Measurements from ENCODE around the gene TUBB.
"Not testable (repeated sequence)": the region's sequence is repeated elsewhere in the genome, so short reads cannot be mapped to it uniquely, and the experiment has no call there.

Gene TUBB

GRCh38 chr6:30719356-30719755 is 796 bp upstream of the TUBB start:
- H3K27me3 ChIP-seq (replicated peaks; ENCODE audit: insufficient read depth, low read length): no peaks in the 10 kb centered on the region
- TF ChIP-seq CTCF (IDR thresholded peaks at IDR 0.05; ENCODE audit: low read length): no peak; the same call in 1 of the 2 replicates
- H3K4me3 ChIP-seq (ENCODE audit: low read length): peak overlapping the region; percentile 60
- H3K27ac ChIP-seq (ENCODE audit: low read length): peak overlapping the region; percentile 92
- H3K9me2 ChIP-seq (replicated peaks; ENCODE audit: insufficient read depth, low read length): no peaks in the 10 kb centered on the region
- peak overlapping the region; percentile 57 for H3K9ac ChIP-seq (ENCODE audit: low read length)
- peak overlapping the region; percentile 89 for H3K4me2 ChIP-seq (ENCODE audit: low read depth, low read length)
- no peaks in the 10 kb centered on the region for H3K9me3 ChIP-seq (replicated peaks; ENCODE audit: insufficient read depth, low read length)
- H4K20me1 ChIP-seq (ENCODE audit: insufficient read depth, low read length): peaks cover 17% of the 10 kb centered on the region
- H3K79me2 ChIP-seq (ENCODE audit: low read length): peaks cover 55% of the 10 kb centered on the region
- H3K36me3 ChIP-seq (replicated peaks; ENCODE audit: insufficient read depth, low read length): peaks cover 3% of the 10 kb centered on the region; the same call in 1 of the 2 replicates
- no peak for DNase-seq
- H3F3A ChIP-seq (ENCODE audit: insufficient read depth, low read length): peaks cover 56% of the 10 kb centered on the region
- peak overlapping the region; percentile 39 for H2AFZ ChIP-seq (ENCODE audit: low read length)
- H3K4me1 ChIP-seq (ENCODE audit: low read length): peaks cover 21% of the 10 kb centered on the region

- Histone ChIP-seq H3K9ac (ENCODE audit: low read length) (peak overlapping the region; percentile 96), H3K27me3 (replicated peaks; ENCODE audit: insufficient read depth, low read length) (no peaks in the 10 kb centered on the region), H3F3A (ENCODE audit: insufficient read depth, low read length) (peaks cover 70% of the 10 kb centered on the region), H3K27ac (ENCODE audit: low read length) (peak overlapping the region; percentile 92), H2AFZ (ENCODE audit: low read length) (no peak overlapping the region), H3K4me2 (ENCODE audit: low read depth, low read length) (peak overlapping the region; percentile 43; the same call in 1 of the 2 replicates), H3K4me3 (ENCODE audit: low read length) (peak overlapping the region; percentile 95), H3K36me3 (replicated peaks; ENCODE audit: insufficient read depth, low read length) (no peaks in the 10 kb centered on the region), H3K9me2 (replicated peaks; ENCODE audit: insufficient read depth, low read length) (no peaks in the 10 kb centered on the region), H3K4me1 (ENCODE audit: low read length) (peaks cover 28% of the 10 kb centered on the region), H3K9me3 (replicated peaks; ENCODE audit: insufficient read depth, low read length) (no peaks in the 10 kb centered on the region), H3K79me2 (ENCODE audit: low read length) (peaks cover 61% of the 10 kb centered on the region), H4K20me1 (ENCODE audit: insufficient read depth, low read length) (peaks cover 28% of the 10 kb centered on the region)
- TF ChIP-seq CTCF (IDR thresholded peaks at IDR 0.05; ENCODE audit: low read length) (no peak), EZH2phosphoT487 (IDR thresholded peaks at IDR 0.05; ENCODE audit: low read length) (no peak), EZH2 (optimal IDR thresholded peaks at IDR 0.05; ENCODE audit: low read depth, low read length) (no peak)
- DNase-seq: peak; percentile 80
Observed at GRCh38 chr6:30720738-30721197, 616 bp downstream of the TUBB start.

- peak; percentile 89 for DNase-seq
- H4K20me1 ChIP-seq (ENCODE audit: insufficient read depth, low read length): peaks cover 28% of the 10 kb centered on the region
- peaks cover 58% of the 10 kb centered on the region for H3K79me2 ChIP-seq (ENCODE audit: low read length)
Observed at GRCh38 chr6:30721198-30722024, 1.3 kb downstream of the TUBB start.

GRCh38 chr6:30722025-30722279 is 1.8 kb downstream of the TUBB start:
- peak overlapping the region; percentile 86 for H3K9ac ChIP-seq (ENCODE audit: low read length)
- peaks cover 80% of the 10 kb centered on the region for H3F3A ChIP-seq (ENCODE audit: insufficient read depth, low read length)
- H3K4me1 ChIP-seq (ENCODE audit: low read length): peaks cover 28% of the 10 kb centered on the region
- not testable (repeated sequence) for H3K36me3 ChIP-seq (replicated peaks; ENCODE audit: insufficient read depth, low read length); H3K27me3 ChIP-seq (replicated peaks; ENCODE audit: insufficient read depth, low read length); DNase-seq; H3K9me3 ChIP-seq (replicated peaks; ENCODE audit: insufficient read depth, low read length); H3K9me2 ChIP-seq (replicated peaks; ENCODE audit: insufficient read depth, low read length); H2AFZ ChIP-seq (ENCODE audit: low read length)
- H3K27ac ChIP-seq (ENCODE audit: low read length): peak overlapping the region; percentile 67; the same call in 1 of the 2 replicates
- peaks cover 28% of the 10 kb centered on the region for H4K20me1 ChIP-seq (ENCODE audit: insufficient read depth, low read length)
- H3K79me2 ChIP-seq (ENCODE audit: low read length): peaks cover 55% of the 10 kb centered on the region
- peak overlapping the region; percentile 95 for H3K4me3 ChIP-seq (ENCODE audit: low read length)
- peak overlapping the region; percentile 80 for H3K4me2 ChIP-seq (ENCODE audit: low read depth, low read length)

More at GRCh38 chr6:30721198-30722024, 1.3 kb downstream of the TUBB start:
- H3K27me3 ChIP-seq (replicated peaks; ENCODE audit: insufficient read depth, low read length): no peaks in the 10 kb centered on the region
- no peaks in the 10 kb centered on the region for H3K9me2 ChIP-seq (replicated peaks; ENCODE audit: insufficient read depth, low read length)
- H3K9me3 ChIP-seq (replicated peaks; ENCODE audit: insufficient read depth, low read length): no peaks in the 10 kb centered on the region
- no peak overlapping the region for H2AFZ ChIP-seq (ENCODE audit: low read length)
- H3F3A ChIP-seq (ENCODE audit: insufficient read depth, low read length): peaks cover 74% of the 10 kb centered on the region
- H3K4me3 ChIP-seq (ENCODE audit: low read length): peak overlapping the region; percentile 95
- H3K4me1 ChIP-seq (ENCODE audit: low read length): peaks cover 28% of the 10 kb centered on the region
- no peaks in the 10 kb centered on the region for H3K36me3 ChIP-seq (replicated peaks; ENCODE audit: insufficient read depth, low read length)
- H3K27ac ChIP-seq (ENCODE audit: low read length): peak overlapping the region; percentile 92
- H3K9ac ChIP-seq (ENCODE audit: low read length): peak overlapping the region; percentile 96
- peak overlapping the region; percentile 80 for H3K4me2 ChIP-seq (ENCODE audit: low read depth, low read length)
- TF ChIP-seq EZH2 (optimal IDR thresholded peaks at IDR 0.05; ENCODE audit: low read depth, low read length) (no peak), CTCF (IDR thresholded peaks at IDR 0.05; ENCODE audit: low read length) (peak; percentile 15), EZH2phosphoT487 (IDR thresholded peaks at IDR 0.05; ENCODE audit: low read length) (no peak)
